ENCODE data around the gene RGS12.

DNA sequence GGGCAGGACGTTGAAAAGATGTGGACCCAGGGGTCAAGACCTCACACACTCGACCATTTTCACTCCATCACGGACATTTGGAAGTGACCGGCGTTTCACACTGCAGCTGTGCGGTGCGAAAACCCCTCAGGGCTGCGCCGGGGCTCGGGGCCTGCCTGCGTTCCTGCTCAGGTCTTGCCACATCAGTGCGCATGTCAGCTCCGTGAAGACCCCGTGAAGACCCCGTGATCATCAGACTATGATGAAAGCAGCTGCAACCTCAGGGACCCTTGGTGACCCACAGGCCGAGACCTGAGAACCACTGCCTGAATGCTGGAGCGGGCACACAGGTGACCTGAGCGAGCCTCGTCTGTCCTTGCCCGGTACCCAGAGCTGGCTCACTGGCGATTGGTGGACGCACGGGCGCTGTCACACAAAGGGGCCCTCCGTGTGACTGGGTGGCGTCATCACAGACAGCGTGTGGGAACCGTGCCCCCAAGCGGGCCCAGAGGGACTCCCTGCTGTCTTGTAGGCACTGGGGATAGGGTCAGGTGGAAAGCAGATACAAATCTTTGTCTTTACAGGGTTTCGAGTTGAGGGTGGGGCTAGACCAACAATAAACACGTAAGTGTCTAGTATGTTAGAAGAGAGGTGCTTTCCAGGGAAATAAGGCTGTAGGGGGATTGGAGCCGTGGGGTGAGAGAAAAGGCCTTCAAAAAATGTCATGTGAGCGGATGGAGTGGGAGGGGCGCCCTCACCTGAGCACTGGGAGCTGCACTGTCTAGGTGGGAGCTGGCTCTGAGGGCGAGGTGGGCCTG, 31.2 kb upstream of the RGS12 start:
- TF ChIP-seq CTCF (IDR thresholded peaks at IDR 0.05) (no peak), SMC3 (IDR thresholded peaks at IDR 0.05; ENCODE audit: low read depth, low read length) (no peak)

Measured in SK-N-SH (cell line).